SK-N-SH treated with all-trans-retinoic acid at 6 μM for 48 hours (cell line): ENCODE measurements around the gene C13orf46.

ENCODE experiments used
- ATAC-seq: fragments of 200-7000 bp; cut with Tn5 transposase; 3 replicates; pipeline ENCODE4 v1.9.1; 2020; ENCODE audit warnings: mild to moderate bottlenecking, moderate library complexity
- ARNTL ChIP-seq: fragments of 450-650 bp; formaldehyde crosslinking; IDR thresholded peaks from 2 replicates; pipeline ENCODE4 v1.5.0; 2020; ENCODE audit warnings: low read depth, mild to moderate bottlenecking, moderate library complexity, borderline replicate concordance
- BACH2 ChIP-seq: fragments of 250-450 bp; sonication (Bioruptor Pico); IDR thresholded peaks from 2 replicates; pipeline ENCODE4 v1.9.0; 2021; ENCODE audit warnings: mild to moderate bottlenecking, borderline replicate concordance
- CSDC2 ChIP-seq: fragments of 250-450 bp; sonication (Bioruptor Pico); IDR thresholded peaks from 2 replicates; pipeline ENCODE4 v1.5.0; 2020; ENCODE audit warnings: mild to moderate bottlenecking, moderate library complexity
- ESRRG ChIP-seq: fragments of 250-450 bp; sonication (Bioruptor Pico); IDR thresholded peaks from 2 replicates; pipeline ENCODE4 v1.6.1; 2021; ENCODE audit warnings: mild to moderate bottlenecking
- GLIS3 ChIP-seq: fragments of 250-450 bp; sonication (Bioruptor Pico); IDR thresholded peaks from 2 replicates; pipeline ENCODE4 v1.5.0; 2020; ENCODE audit warnings: mild to moderate bottlenecking, moderate library complexity
- ISL1 ChIP-seq: fragments of 250-450 bp; sonication (Bioruptor Pico); IDR thresholded peaks from 2 replicates; pipeline ENCODE4 v2.1.2; 2022; ENCODE audit warnings: mild to moderate bottlenecking, moderate library complexity
- OSR1 ChIP-seq: fragments of 250-450 bp; sonication (Bioruptor Pico); IDR thresholded peaks from 2 replicates; pipeline ENCODE4 v1.8.0; 2022; ENCODE audit warnings: moderate library complexity, mild to moderate bottlenecking, inconsistent platforms
- PATZ1 ChIP-seq: fragments of 250-450 bp; sonication (Bioruptor Pico); IDR thresholded peaks from 2 replicates; pipeline ENCODE4 v1.8.0; 2020; ENCODE audit warnings: mild to moderate bottlenecking, moderate library complexity, borderline replicate concordance
- RARB ChIP-seq: fragments of 250-450 bp; sonication (Bioruptor Pico); IDR thresholded peaks from 2 replicates; pipeline ENCODE4 v1.8.0; 2021; ENCODE audit warnings: mild to moderate bottlenecking, moderate library complexity
- SNAI2 ChIP-seq: fragments of 250-450 bp; sonication (Bioruptor Pico); IDR thresholded peaks from 2 replicates; pipeline ENCODE4 v1.5.0; 2020; ENCODE audit warnings: mild to moderate bottlenecking, moderate library complexity
- TCF4 ChIP-seq: fragments of 250-450 bp; sonication (Bioruptor Pico); IDR thresholded peaks from 2 replicates; pipeline ENCODE4 v1.8.0; 2021; ENCODE audit warnings: mild to moderate bottlenecking, moderate library complexity, borderline replicate concordance
- TOX ChIP-seq: fragments of 250-450 bp; sonication (Bioruptor Pico); IDR thresholded peaks from 2 replicates; pipeline ENCODE4 v1.8.0; 2021; ENCODE audit warnings: mild to moderate bottlenecking, moderate library complexity, borderline replicate concordance
- TSHZ2 ChIP-seq: fragments of 250-450 bp; sonication (Bioruptor Pico); IDR thresholded peaks from 2 replicates; pipeline ENCODE4 v1.5.0; 2020; ENCODE audit warnings: mild to moderate bottlenecking, moderate library complexity
- ZC3H10 ChIP-seq: fragments of 250-450 bp; sonication (Bioruptor Pico); IDR thresholded peaks from 2 replicates; pipeline ENCODE4 v1.5.1; 2021; ENCODE audit warnings: mild to moderate bottlenecking, moderate library complexity
- ZFP3 ChIP-seq: fragments of 250-450 bp; sonication (Bioruptor Pico); IDR thresholded peaks from 2 replicates; pipeline ENCODE4 v1.5.0; 2020; ENCODE audit warnings: mild to moderate bottlenecking, moderate library complexity
- ZNF70 ChIP-seq: fragments of 450-650 bp; formaldehyde crosslinking; IDR thresholded peaks from 2 replicates; pipeline ENCODE4 v1.5.0; 2020; ENCODE audit warnings: mild to moderate bottlenecking, moderate library complexity
- ZNF8 ChIP-seq: fragments of 450-650 bp; formaldehyde crosslinking; IDR thresholded peaks from 2 replicates; pipeline ENCODE4 v1.5.0; 2020; ENCODE audit warnings: mild to moderate bottlenecking, moderate library complexity
- TF ChIP-seq, protein P1 (sequence below): fragments of 250-450 bp; sonication (Bioruptor Pico); IDR thresholded peaks from 2 replicates; pipeline ENCODE4 v1.5.1; 2021; ENCODE audit warnings: mild to moderate bottlenecking, moderate library complexity
- TF ChIP-seq, protein P2 (sequence below): fragments of 250-450 bp; sonication (Bioruptor Pico); IDR thresholded peaks from 2 replicates; pipeline ENCODE4 v1.8.0; 2021; ENCODE audit warnings: low read depth, mild to moderate bottlenecking, moderate library complexity, borderline replicate concordance
- TF ChIP-seq, protein P3 (sequence below): fragments of 250-450 bp; sonication (Bioruptor Pico); IDR thresholded peaks from 2 replicates; pipeline ENCODE4 v1.5.1; 2020; ENCODE audit warnings: low read depth, mild to moderate bottlenecking, moderate library complexity

C13orf46 gene

DNA sequence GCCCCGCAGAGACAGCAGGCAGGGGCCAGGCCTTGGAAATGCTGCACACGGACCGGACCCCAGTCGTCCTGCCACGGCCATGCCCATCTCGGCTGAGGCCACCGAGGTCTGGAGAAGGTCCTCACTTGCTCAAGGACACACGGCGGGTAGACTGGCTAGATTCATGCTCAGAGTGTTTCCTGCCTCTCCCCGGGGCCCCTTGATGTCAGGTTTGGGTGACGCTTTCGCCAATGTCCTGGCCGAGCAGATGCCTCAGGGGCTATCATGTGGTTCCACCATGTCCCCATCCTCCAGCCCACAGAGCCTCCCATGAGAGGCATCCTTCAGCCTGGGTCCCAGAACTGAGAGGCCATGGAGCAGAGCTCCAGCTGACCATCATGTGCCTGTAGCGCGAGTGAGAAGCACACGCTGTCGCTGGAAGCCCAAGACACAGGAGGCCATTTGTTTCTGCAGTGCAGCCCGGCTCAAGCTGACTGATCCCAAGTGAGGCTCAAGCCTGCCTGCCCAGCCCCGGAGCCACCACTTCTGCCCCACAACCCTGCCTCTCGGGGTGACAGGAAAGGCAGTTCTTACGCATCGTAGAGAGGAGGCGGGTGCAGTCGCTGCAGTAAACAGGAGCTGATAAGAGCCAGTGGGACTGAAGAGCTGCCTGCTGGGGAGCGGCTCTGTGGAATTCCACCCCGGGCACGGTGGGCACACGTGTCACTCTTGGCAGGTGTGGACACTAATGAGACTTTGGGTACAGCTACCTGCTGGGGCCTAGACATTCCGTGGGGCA lies 56.1 kb downstream of the C13orf46 start (continued):
- TF ChIP-seq OSR1 (CRISPR knock-in tag) = no peak
- TF ChIP-seq, protein P1, sequence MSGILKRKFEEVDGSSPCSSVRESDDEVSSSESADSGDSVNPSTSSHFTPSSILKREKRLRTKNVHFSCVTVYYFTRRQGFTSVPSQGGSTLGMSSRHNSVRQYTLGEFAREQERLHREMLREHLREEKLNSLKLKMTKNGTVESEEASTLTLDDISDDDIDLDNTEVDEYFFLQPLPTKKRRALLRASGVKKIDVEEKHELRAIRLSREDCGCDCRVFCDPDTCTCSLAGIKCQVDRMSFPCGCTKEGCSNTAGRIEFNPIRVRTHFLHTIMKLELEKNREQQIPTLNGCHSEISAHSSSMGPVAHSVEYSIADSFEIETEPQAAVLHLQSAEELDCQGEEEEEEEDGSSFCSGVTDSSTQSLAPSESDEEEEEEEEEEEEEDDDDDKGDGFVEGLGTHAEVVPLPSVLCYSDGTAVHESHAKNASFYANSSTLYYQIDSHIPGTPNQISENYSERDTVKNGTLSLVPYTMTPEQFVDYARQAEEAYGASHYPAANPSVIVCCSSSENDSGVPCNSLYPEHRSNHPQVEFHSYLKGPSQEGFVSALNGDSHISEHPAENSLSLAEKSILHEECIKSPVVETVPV (CRISPR knock-in tag) = no peak

DNA sequence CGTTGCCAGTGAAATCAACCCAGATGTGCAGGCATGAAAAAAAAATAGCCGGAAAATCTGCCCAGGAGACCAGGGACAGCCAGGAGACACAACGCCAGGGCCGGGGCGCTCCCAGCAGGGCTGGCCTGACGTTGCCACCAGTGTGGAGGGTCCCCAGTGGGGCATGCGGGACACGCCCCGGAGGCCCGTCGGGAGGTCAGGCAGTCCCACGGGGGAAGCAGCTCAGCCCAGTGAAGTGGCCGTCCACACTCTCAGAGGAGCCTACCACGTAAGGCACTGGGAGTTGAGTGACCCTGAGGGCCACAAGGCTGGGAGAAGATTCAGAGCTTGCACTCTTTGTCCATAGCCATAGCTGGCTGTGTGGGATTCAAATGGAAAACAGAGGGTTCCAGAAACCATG lies 56.8 kb downstream of the C13orf46 start:
- ATAC-seq = no peak
- no peak for TF ChIP-seq ESRRG (CRISPR knock-in tag)
- no peak for TF ChIP-seq TSHZ2 (CRISPR knock-in tag)
- TF ChIP-seq ZNF70 (CRISPR knock-in tag) = no peak
- no peak for TF ChIP-seq ZNF8 (CRISPR knock-in tag)
- TF ChIP-seq ZC3H10 = no peak
- no peak for TF ChIP-seq OSR1 (CRISPR knock-in tag)
- TF ChIP-seq GLIS3 = no peak
- no peak for TF ChIP-seq TCF4 (CRISPR knock-in tag)
- no peak for TF ChIP-seq BACH2 (CRISPR knock-in tag)
- TF ChIP-seq, all 23 proteins: peak for 0

DNA sequence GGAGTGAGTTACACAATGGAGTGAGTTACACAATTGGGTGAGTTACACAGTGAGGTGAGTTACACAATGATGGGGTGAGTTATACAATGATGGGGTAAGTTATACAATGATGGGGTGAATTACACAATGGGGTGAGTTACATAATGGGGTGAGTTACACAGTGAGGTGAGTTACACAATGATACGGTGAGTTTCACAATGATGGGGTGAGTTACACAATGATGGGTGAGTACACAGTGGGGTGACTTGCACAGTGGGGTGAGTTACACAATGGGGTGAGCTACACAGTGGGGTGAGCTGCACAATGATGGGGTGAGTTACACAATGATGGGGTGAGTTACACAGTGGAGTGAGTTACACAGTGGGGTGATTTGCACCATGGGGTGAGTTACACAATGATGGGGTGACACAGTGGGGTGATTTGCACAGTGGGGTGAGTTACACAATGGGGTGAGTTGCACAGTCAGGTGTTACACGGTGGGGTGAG lies 57.5 kb downstream of the C13orf46 start:
- no peak for ATAC-seq
- TF ChIP-seq OSR1 (CRISPR knock-in tag) (no peak), RARB (CRISPR knock-in tag) (no peak), PATZ1 (CRISPR knock-in tag) (no peak), SNAI2 (CRISPR knock-in tag) (no peak), ESRRG (CRISPR knock-in tag) (no peak), TSHZ2 (CRISPR knock-in tag) (no peak), CSDC2 (CRISPR knock-in tag) (no peak), ZFP3 (CRISPR knock-in tag) (no peak), ISL1 (no peak), GLIS3 (no peak), ZNF8 (CRISPR knock-in tag) (no peak), ARNTL (CRISPR knock-in tag) (no peak), TOX (no peak), BACH2 (CRISPR knock-in tag) (no peak), ZC3H10 (no peak)
- TF ChIP-seq, protein P2, sequence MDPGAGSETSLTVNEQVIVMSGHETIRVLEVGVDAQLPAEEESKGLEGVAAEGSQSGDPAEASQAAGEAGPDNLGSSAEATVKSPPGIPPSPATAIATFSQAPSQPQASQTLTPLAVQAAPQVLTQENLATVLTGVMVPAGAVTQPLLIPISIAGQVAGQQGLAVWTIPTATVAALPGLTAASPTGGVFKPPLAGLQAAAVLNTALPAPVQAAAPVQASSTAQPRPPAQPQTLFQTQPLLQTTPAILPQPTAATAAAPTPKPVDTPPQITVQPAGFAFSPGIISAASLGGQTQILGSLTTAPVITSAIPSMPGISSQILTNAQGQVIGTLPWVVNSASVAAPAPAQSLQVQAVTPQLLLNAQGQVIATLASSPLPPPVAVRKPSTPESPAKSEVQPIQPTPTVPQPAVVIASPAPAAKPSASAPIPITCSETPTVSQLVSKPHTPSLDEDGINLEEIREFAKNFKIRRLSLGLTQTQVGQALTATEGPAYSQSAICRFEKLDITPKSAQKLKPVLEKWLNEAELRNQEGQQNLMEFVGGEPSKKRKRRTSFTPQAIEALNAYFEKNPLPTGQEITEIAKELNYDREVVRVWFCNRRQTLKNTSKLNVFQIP = no peak
- TF ChIP-seq, protein P3, sequence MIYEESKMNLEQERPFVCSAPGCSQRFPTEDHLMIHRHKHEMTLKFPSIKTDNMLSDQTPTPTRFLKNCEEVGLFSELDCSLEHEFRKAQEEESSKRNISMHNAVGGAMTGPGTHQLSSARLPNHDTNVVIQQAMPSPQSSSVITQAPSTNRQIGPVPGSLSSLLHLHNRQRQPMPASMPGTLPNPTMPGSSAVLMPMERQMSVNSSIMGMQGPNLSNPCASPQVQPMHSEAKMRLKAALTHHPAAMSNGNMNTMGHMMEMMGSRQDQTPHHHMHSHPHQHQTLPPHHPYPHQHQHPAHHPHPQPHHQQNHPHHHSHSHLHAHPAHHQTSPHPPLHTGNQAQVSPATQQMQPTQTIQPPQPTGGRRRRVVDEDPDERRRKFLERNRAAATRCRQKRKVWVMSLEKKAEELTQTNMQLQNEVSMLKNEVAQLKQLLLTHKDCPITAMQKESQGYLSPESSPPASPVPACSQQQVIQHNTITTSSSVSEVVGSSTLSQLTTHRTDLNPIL (CRISPR knock-in tag) = no peak
- TF ChIP-seq, protein P1 (CRISPR knock-in tag) = no peak
